Activated T-cell treated with anti-CD3 and anti-CD28 coated beads for 1 hour (primary cell): Measurements from ENCODE around the gene C1orf50.
"Not testable (repeated sequence)": the region's sequence is repeated elsewhere in the genome, so short reads cannot be mapped to it uniquely, and the experiment has no call there.

Source experiments
- DNase-seq: peaks from one replicate; pipeline ENCODE4 v3.0.0-alpha.2; 2020; ENCODE audit warnings: low read depth

C1orf50 gene

GRCh38 chr1:42739753-42740700, 27.0 kb upstream of the C1orf50 start, which contains the start of gene CLDN19:
CLDN19 (minus strand) TSS chr1:42740236; CDS start chr1:42740063, 173 bp downstream.
- no peak for DNase-seq

GRCh38 chr1:42740851-42741580, 26.0 kb upstream of the C1orf50 start:
- no peak for DNase-seq

- DNase-seq: no peak
Measured at GRCh38 chr1:42741706-42742105, 25.3 kb upstream of the C1orf50 start.

- DNase-seq: no peak
Measured at GRCh38 chr1:42742141-42742540, 24.9 kb upstream of the C1orf50 start.

DNA sequence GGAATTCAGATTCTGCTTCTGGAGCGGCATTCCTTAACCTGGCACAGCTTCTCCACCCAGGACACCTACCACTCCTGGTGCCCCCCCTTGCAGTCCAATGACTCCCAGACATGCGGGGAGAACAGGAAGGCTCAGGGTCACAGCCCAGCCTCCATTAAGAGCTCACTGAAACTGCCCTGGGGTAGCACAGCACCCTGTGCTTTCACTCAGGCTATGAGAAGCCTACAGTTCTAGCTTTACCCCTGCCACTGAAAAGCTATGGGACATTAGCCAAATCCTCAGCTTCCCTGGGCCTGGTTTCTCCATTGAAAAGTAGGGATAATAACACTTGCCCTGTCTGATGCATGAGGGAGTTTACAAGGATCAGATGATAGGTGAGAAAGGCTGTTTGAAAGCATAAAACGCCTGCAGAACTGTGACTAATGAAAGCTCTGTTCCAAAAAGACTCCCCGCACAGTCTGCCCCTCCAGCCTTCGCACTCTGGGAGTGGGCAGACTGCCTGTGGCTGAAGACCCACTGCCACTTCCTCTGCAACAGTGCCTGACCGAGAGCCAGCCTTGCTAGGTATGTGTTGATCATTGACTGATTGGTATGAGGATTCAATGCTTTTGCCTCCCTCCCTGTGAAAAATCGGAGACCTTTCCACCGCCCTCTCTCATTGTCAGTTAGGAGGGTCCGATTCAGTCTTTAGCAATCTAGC, 24.3 kb upstream of the C1orf50 start:
- no peak for DNase-seq

GRCh38 chr1:42743317-42744147, 23.5 kb upstream of the C1orf50 start:
- DNase-seq: no peak

GRCh38 chr1:42744148-42744413, 23.0 kb upstream of the C1orf50 start:
- no peak for DNase-seq

DNA sequence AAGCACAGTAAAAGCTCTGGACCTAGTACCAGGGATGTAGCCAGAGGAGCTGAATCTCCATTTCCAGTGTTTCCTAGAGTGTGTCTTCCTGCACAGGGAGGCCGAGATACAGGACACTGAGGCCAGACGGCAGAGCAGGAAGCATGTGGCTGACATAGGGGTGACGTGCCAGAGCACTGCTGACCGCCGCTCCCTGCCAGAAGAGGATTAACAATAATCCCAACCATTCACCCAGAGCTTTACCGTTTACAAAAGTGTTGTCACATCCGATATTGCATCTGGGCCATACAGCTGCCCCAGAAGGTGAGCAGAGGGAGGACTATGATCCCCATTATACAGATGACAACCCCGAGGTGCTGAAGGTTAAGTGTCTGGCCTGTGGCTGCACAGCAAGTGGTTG, 21.2 kb upstream of the C1orf50 start:
- DNase-seq: no peak

DNA sequence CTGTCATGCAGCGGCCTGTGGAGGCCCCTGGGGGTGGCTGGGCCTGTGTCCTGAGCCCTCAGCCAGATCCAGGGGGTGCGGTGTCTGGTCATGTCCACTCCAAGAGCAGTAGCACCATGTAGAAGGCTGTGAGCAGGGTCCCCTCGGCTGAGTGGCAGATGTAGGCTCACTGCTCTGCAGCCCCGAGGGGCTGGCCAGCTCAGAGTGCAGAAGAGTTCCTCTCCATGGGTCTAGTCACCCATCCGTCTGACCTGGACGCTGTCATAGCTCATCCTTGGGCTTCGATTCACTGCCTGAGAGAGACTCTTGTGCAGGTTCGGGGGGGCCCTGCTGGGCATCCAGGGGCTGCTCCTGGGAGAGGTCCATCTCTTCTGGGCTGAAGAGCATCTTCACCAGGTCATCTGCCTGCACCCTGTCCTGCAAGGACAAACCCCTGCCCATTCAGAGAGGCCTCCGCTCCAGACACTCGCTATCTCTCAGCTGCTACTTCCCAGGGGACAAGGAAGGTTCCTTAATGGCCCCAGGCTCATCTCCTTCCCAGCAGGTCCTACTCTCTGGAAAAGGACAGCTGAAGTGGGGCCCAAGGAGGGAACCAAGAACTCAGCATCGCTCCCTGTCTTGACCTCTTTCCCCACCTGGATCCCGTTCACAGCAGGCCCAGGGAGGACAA, 20.5 kb upstream of the C1orf50 start:
- DNase-seq: no peak

- peak; percentile 42 for DNase-seq
Measured at GRCh38 chr1:42747125-42747524, 19.9 kb upstream of the C1orf50 start.

DNA sequence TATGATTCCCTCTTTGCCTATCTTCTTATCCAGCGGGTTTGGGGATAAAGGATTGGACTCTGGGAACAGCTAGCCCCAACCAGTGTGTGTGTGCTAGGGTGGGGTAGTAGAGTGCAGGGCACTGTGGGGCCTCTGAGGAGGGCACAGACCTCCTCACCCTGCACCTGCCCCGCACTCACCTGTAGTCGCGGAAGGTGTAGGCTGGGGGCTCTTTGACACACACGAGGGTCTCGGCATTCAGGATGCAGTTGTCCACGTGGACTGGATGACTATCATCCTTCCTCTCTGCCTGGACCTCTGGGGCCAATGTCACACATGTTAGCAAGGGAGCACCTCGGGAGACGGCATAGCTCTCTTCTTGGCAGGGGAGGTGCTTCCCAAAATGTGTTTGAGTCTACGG, 19.0 kb upstream of the C1orf50 start:
- DNase-seq: no peak

- no peak for DNase-seq
Measured at GRCh38 chr1:42748461-42749410, 18.3 kb upstream of the C1orf50 start.

- DNase-seq: no peak
Measured at GRCh38 chr1:42750041-42750440, 17.0 kb upstream of the C1orf50 start.

GRCh38 chr1:42751511-42752070, 15.5 kb upstream of the C1orf50 start:
- not testable (repeated sequence) for DNase-seq

DNA sequence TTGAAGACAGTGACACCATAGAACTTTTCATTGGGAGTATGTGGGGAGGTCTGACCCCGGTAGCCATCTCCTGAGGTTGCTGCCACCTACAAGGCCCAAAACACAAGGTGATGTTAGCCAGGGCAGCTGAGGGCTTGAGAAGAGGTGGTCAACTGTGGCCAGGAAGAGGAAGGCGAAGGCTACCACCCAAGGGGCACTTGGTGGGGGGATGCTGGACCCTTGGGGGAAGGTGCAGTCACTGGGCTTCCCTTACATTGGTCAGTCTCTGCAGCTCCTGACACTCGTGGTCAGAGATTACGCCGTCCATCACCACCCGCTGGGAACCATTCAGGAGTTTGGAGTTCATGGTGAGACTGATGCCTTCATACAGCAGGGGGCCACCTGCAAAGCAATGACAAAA, 14.8 kb upstream of the C1orf50 start:
- no peak for DNase-seq

GRCh38 chr1:42753070-42753469, 14.0 kb upstream of the C1orf50 start:
- no peak for DNase-seq

- DNase-seq: no peak
Measured at GRCh38 chr1:42756956-42757891, 9.8 kb upstream of the C1orf50 start.

DNA sequence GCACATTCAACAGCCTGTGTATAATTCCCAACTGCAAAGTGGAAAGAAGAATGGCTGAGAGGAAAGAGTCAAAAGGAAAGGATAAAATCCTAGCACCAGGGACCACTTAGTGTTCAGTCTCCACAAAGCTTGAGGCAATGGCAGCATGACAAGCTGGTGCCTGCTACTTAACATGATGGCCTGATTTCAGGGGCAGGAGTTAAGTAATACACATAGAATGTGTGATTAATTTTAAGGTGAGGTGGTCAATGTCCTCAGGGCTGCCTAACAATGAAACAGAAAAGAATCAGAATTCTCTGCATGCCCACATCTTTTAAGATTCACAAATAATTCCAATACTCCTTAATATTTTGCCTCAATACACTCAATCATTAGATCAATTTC, 9.2 kb upstream of the C1orf50 start:
- no peak for DNase-seq

DNA sequence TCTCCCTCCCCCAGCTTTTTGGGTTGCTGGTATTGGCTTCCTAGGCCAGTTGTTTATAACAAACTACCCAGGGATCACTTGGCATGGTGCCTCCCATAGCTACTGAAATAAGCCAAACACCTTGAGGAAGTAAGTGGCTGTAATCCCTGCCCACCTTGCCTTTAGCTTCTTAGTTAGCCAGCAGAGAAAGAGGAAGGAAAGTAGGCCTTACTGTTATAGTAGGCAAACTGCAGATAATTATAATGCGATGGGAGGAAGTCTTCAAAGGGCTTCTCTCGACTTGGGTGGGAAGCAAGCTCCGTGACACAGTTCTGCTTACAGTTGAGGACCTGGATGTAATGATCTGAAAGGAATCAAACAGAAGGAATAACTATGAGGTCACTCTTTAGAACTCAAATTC, 8.4 kb upstream of the C1orf50 start:
- no peak for DNase-seq
